ENCODE results near the gene SERINC3.

SERINC3 gene

DNA sequence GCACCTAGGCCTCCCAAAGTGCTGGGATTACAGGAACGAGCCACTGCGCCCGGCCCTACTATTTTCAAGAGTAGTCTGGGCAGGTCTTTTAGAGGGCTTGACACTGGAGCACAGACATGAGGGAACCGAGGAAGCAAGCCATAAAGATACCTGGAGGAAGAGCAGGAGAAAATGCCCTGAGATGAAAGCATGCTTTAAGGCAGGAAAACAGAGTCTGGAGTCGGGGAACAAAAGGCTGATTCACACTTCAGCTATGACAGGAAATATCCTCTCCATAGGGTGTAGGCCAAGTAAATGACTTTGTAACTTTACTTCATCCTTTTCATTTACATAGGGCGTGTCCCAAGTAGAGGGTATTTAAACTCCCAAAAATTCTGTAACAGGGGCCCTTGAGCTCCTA lies 4.3 kb upstream of the SERINC3 start:
- in situ Hi-C loops (cut with HindIII; ENCODE audit: low sequenced_read_pairs): no loop called here
- peak; percentile 47 for DNase-seq (ENCODE audit: low read depth, low spot score)
- TF ChIP-seq, protein P1, sequence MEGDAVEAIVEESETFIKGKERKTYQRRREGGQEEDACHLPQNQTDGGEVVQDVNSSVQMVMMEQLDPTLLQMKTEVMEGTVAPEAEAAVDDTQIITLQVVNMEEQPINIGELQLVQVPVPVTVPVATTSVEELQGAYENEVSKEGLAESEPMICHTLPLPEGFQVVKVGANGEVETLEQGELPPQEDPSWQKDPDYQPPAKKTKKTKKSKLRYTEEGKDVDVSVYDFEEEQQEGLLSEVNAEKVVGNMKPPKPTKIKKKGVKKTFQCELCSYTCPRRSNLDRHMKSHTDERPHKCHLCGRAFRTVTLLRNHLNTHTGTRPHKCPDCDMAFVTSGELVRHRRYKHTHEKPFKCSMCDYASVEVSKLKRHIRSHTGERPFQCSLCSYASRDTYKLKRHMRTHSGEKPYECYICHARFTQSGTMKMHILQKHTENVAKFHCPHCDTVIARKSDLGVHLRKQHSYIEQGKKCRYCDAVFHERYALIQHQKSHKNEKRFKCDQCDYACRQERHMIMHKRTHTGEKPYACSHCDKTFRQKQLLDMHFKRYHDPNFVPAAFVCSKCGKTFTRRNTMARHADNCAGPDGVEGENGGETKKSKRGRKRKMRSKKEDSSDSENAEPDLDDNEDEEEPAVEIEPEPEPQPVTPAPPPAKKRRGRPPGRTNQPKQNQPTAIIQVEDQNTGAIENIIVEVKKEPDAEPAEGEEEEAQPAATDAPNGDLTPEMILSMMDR (IDR thresholded peaks at IDR 0.05; ENCODE audit: low read depth, low read length): no peak
- no peak overlapping the region for H3K4me3 ChIP-seq (ENCODE audit: low read depth, low read length)

DNA sequence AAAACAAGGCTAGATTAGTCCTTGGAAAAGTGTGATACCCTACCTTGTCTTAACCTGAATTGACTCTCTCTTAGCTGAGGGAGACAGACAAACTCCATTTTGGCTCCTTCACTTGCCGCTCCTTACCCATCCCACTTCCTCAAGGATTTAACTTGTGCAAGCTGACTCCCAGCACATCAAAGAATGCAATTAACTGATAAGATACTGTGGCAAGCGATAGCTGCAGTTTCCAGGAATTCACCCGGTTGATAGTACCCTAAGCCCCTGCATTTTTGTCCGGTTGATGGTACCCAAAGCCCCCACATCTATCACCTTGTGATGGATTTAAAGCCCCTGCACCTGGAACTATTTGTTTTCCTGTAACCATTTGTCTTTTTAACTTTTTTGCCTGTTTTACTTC lies 1.9 kb upstream of the SERINC3 start:
- DNase-seq (ENCODE audit: low read depth, low spot score): no peak
- no peak overlapping the region for H3K4me3 ChIP-seq (ENCODE audit: low read depth, low read length)
- in situ Hi-C loops (cut with HindIII; ENCODE audit: low sequenced_read_pairs): no loop called here
- TF ChIP-seq, protein P1 (IDR thresholded peaks at IDR 0.05; ENCODE audit: low read depth, low read length): no peak

DNA sequence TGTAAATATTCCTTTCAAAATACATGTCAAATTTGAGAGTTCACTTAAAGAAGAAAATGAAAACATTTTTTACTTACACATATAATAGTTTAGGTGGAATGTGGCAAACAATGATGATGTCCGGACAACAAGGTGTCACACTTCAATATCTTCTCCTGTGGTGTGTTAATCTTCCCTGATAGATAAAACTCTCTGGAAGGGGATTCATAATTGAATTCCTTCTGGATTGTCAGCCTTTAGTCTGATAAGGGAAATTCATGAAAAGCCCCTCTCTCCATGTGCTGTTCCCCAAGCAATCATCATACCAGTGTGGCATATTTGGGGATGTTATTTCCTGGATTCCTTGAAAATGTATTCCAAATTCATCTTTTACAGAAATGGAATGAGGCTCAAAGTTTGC lies 971 bp upstream of the SERINC3 start:
- TF ChIP-seq, protein P1 (IDR thresholded peaks at IDR 0.05; ENCODE audit: low read depth, low read length): no peak
- no peak for DNase-seq (ENCODE audit: low read depth, low spot score)

DNA sequence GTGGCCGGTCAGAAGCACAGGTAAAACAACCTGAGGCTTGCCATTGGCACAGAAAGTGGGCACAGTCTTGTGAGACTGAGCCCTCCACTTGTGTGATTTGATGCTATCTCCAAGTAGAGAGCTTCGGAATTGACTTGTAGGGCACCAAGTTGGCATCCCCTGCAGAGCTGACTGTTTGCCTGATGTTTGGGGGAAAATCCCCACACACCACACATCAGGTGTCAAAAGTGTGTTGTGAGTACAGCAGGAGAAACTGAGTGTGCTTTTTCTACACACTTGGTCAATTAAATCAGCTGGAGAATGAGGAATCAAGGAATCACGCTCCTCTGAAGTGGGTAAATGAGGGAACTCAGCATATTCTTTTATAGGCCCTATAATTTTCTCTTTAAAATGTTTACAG lies 989 bp downstream of the SERINC3 start:
- TF ChIP-seq, protein P1 (IDR thresholded peaks at IDR 0.05; ENCODE audit: low read depth, low read length): no peak
- no peak for DNase-seq (ENCODE audit: low read depth, low spot score)
- H3K4me3 ChIP-seq (ENCODE audit: low read depth, low read length): peak overlapping the region; percentile 100
- in situ Hi-C loops (cut with HindIII; ENCODE audit: low sequenced_read_pairs): no loop called here

More for the DNA sequence above, 971 bp upstream of the SERINC3 start:
- in situ Hi-C loops (cut with HindIII; ENCODE audit: low sequenced_read_pairs): no loop called here
- no peak overlapping the region for H3K4me3 ChIP-seq (ENCODE audit: low read depth, low read length)

DNA sequence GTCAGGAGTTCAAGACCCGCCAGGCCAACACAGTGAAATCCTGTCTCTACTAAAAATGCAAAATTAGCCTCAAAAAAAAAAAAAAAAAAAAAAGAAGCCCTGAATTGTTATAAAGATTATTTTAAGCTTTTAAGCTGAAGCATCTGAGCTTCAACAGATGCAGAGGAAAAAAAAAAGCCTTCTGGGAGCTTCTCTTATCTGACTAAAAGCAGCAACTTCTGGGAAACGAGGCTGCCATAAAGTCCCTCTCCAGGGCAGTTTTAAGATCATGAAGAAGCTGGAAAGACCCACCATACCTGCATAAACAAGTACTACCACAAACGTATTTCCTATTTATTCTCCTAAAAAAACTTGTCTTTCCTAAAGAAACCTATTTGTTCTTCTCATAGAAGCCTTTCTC lies 3.6 kb downstream of the SERINC3 start:
- no peak for DNase-seq (ENCODE audit: low read depth, low spot score)
- in situ Hi-C loops (cut with HindIII; ENCODE audit: low sequenced_read_pairs): no loop called here
- TF ChIP-seq, protein P1 (IDR thresholded peaks at IDR 0.05; ENCODE audit: low read depth, low read length): no peak
- H3K4me3 ChIP-seq (ENCODE audit: low read depth, low read length): no peak overlapping the region

DNA sequence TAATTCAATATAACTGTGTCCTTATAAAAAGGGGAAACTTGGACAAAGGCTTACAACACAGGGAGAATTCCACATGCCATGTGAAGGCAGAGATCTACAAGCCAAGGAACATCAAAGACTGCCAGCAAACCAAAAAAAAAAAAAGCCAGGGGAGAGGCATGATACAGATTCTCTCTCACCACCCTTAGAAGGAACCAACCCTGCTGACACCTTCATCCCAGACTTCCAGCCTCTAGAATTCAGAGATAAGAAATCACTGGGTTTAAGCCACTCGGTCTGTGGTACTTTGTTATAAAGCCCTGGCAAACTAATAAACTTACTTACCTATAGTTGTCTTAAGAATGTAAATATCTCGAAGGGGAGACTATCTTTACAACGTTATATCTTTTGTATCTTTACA lies 4.4 kb downstream of the SERINC3 start:
- no peak for DNase-seq (ENCODE audit: low read depth, low spot score)
- TF ChIP-seq, protein P1 (IDR thresholded peaks at IDR 0.05; ENCODE audit: low read depth, low read length): no peak
- in situ Hi-C loops (cut with HindIII; ENCODE audit: low sequenced_read_pairs): no loop called here
- H3K4me3 ChIP-seq (ENCODE audit: low read depth, low read length): no peak overlapping the region

DNA sequence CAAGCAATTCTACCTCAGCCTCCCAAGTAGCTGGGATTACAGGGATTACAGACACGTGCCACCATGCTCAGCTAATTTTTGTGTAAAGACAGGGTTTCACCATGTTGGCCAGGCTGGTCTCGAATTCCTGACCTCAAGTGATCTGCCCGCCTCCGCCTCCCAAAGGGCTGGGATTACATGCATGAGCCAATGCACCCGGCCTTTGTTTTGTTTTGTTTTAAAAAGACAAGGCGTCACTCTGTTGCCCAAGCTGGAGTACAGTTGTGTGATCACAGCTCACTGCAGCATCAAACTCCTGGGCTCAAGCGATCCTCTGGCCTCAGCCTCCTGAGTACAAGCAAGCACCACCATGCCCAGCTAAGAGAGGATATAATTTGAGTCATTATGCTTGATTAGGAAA lies 5.4 kb downstream of the SERINC3 start:
- H3K4me3 ChIP-seq (ENCODE audit: low read depth, low read length): no peak overlapping the region
- in situ Hi-C loops (cut with HindIII; ENCODE audit: low sequenced_read_pairs): no loop called here
- DNase-seq (ENCODE audit: low read depth, low spot score): no peak
- TF ChIP-seq, protein P1 (IDR thresholded peaks at IDR 0.05; ENCODE audit: low read depth, low read length): no peak
